Measurements from ENCODE around the gene SEMA3C.

Gene SEMA3C

GRCh38 chr7:80924090-80924489, 5.2 kb upstream of the SEMA3C start:
- no peak for DNase-seq

- DNase-seq: peak; percentile 90
These were observed 4.4 kb upstream of the SEMA3C start for GRCh38 chr7:80923211-80923612.

DNA sequence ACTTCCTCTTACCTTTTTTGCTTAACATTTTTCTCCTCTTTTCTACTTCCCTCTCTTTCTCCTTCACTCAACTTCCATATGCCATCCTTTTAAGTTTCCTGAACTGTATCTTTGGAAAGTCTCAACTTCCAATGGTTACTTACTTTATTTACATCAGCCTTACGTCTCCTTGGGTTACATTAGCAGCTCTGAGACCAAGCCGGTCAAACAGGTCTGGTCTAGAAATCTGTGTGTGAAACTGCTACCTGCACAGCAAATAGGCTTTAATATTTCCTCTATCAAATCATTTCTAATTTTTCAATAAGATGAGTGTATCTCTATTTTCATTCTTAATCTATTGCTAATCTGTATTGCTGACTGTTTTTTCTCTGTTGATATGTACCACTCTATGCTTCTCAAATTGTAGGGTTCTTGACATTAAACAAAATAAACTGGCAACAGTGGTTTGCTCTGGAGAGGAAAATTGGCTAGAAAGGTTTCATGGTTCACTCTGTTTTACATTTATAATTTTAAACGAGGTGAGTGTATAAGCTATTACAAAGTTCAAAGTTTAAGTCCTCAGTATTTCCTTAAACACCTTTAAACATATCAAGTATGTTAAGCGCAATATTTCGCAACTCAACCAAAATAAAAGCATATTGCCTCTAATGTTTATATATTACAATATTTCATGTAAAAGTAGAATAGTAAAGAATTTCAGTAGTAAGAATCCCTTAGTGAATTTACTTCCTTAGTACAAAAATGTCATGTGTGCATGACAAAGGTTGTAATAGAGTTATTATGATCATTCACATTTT, 3.6 kb upstream of the SEMA3C start:
- no peak for DNase-seq

DNA sequence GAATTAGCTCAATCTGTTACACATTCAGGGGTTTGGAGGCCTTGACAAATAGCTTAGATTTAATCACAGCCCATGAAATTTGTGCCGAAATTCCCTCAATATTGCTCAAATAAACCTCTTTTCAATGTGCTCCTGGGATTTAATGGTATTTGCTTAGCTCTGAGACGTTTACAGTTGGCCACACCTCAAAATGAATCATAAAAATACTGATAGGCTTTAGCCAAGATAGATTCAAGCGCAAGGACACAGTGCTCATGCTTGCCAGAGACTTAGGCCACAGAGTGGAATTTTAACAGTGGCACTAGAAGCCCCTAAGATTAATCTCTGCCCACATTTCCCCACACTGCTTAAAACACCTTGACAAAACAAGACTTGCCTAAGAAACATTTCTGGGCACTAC, 2.3 kb upstream of the SEMA3C start:
- peak; percentile 13 for DNase-seq

DNA sequence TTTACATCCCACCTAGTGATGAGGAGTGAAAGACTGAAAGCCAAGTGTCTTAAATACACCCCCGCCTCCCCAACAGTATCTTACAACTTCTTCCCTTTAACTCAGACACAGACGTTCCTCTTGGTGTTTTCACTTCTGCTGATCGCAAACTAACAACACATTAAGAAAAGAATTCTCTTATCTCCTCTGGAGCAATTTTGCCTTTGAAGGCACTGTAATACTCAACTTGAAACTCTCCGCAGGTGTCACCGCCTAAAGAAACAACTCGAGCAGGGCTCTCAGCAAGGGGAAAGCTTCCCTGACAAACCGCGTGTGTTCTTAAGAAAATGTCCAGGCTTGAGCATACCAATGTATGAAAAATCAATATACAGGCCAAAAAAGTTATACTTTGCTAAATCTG, 452 bp downstream of the SEMA3C start:
- DNase-seq: peak; percentile 23

- DNase-seq: peak; percentile 87
These were observed 1.8 kb downstream of the SEMA3C start for GRCh38 chr7:80916770-80917741.

DNA sequence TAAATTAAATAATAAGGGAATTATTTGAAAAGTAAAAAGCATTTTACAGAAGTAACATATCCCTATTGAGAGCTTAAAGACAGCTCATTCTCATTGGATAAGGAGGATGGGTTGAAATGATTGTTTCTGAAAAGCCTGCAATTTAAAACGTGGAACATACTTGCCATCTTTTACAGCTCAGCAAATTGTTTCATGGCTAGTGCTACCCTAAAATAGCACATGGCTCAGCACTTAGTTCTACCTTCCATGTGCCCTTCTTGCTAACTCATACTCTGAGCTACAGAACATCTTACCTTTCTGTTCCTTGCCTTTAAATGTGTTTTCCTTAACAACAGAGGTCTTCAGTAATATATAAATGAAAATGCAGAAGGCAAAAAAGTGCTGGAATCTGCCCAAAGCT, 8.6 kb downstream of the SEMA3C start:
- DNase-seq: no peak

- no peak for DNase-seq
These were observed 10.5 kb downstream of the SEMA3C start for GRCh38 chr7:80908360-80908797.

- no peak for DNase-seq
These were observed 11.2 kb downstream of the SEMA3C start for GRCh38 chr7:80907612-80908011.

DNA sequence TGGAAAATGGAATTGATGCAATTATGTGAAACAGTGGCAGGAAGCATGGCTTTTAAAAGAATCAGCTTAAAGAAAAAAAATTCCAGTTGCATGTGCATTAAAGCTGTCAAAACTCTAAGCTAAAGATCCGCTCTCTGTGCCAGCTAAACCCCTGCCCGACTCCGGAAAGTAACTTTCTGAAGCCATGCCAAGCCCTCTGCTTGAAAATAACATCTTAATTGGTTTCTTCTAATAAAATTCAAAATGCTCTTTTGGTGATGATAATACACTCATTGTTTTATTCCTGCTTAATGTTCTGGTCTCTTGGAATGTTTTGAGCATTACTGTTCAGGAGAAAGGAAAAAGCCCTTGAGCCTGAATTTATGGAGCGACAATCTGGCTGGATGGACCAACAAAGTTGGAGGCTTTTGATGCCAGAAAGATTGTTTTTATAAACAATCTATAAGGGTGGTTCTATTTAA, 11.7 kb downstream of the SEMA3C start:
- DNase-seq: no peak

DNA sequence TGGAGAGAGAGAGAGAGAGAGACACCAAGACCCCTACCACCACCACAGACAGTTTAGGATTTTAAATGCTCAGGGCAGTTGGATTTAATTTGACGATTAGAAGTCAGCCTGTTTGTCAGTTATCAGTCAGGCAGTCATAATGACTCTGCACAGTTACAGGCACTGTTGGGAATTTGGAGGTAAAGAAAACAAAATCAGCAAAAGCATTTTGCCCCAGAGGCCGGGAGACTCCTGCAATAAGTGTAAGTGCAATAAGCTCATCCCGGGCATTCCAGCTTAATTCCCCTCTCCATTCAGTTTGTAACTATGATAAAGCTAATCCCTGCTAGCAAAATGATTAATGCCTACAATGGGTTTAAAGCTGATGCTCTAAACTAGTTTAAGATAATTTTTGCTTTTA, 13.5 kb downstream of the SEMA3C start:
- DNase-seq: no peak

GRCh38 chr7:80902716-80903308, 16.0 kb downstream of the SEMA3C start:
- DNase-seq: no peak

DNA sequence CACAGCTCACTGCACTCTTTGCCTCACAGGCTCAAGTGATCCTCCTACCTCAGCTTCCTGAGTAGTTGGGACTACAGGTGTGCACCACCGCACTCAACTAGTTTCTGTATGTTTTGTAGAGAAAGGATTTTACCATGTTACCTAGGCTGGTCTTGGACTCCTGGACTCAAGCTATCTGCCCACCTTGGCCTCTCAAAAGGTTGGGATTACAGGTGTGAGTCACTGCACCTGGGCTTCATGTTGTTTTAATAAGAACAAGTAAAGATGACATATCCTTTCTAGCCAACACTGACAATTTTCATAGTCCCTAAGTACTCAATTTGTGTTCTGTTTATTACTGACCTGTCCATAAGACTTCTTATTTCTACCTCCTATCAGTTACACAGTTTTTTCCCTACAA, 16.8 kb downstream of the SEMA3C start:
- no peak for DNase-seq

- no peak for DNase-seq
These were observed 18.0 kb downstream of the SEMA3C start for GRCh38 chr7:80900583-80901576.

GRCh38 chr7:80896906-80897598, 21.8 kb downstream of the SEMA3C start:
- no peak for DNase-seq

- DNase-seq: no peak
These were observed 23.8 kb downstream of the SEMA3C start for GRCh38 chr7:80895056-80895455.

DNA sequence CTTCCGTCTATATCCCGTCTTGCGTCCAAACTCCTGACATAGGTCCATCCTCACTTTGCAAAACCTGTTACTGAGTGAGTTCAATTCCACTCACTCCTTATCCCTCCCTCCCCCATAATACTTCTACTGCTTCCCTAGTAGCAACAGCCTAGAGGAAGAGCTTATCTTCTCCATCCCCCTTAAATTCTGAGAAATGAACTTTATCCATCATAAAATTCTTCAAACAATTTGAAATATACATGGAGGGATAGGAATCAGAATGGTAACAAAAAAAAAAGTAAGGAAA, 27.6 kb downstream of the SEMA3C start:
- no peak for DNase-seq

DNA sequence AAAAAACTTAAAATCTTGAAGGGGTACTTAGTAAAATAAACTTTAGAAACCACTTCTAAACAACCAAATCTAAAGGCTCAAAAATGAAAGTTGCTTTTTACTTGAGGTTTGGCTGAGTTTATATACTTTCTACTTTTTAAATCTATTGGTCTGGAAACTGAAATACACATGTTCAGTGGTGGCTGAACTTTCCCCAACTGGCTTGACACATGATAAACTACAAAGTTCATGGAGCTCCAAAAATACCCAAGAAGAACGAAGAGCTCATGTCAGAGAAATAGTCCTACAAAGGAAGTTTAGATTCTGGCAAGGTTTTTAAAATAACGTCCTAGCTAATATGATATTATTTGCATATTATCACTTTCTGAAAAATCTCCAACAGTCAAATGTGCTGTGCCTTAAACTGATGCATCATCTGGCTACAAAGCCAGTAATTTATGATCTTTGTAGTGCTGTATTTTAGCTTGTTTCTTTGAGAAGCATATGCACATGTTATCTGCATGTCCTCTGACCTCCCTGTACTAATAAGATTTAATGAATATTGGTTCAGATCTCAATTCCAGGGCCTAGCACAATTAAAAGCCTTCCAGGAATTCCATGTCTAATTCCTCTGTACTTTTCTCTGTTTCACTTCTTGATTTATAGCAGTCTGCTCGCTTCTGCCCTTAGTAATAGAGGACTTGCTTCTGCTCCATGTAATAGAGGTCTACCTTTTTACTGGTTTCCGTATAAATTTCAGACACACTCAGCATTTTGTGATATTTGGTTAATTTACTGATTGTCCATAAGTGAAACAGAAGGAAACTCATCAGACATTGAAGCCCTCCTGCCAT, 28.2 kb downstream of the SEMA3C start:
- DNase-seq: no peak

- no peak for DNase-seq
These were observed 29.3 kb downstream of the SEMA3C start for GRCh38 chr7:80889525-80889924.

DNA sequence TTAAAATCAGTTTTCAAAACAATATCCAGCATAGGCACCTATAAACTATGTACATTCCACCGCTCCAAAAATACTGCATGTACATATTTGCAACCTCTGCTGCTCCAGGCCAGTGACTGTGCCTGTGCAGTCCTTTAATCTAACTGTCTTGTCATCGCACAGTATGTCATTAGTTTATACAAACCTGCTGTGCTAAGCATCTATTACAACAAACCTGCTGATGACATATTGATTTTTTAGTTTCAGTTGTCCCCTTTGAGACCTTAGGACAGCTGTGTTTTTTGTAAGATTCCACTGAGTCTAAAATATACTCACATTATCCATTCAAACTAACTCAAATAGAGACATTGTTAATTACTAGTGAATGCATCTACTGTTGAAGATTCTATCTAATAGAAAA, 33.1 kb downstream of the SEMA3C start:
- no peak for DNase-seq

Measured in NCI-H1694 treated with DMSO at 0.1 percent for 48 hours (cell line).